NCI-H774 (cell line): ENCODE measurements around the gene TMEM178A.
"Not testable (repeated sequence)": the region's sequence is repeated elsewhere in the genome, so short reads cannot be mapped to it uniquely, and the experiment has no call there.

Experiments used
- DNase-seq: peaks from one replicate; lab custom pipeline; 2025; lab: John Stamatoyannopoulos, UW

Gene TMEM178A

DNA sequence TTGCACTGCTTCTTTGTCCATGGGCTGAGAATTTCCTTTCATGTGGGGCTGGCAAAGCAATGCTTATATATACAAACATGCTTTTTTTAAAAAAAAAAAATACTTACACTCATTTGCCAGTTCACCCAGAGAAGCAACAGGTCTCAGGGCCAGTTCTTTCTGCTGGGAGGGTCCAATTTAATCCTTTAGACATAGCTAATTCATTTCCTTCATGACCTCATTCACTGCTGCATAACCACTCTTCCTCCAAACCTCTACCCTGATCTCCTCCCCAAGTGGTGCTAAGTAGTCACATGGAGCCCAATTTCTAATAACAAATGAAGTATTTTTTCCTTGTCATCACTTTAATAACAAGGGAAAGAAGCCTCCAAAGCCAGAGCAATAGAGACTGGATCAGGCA is 17.1 kb upstream of the TMEM178A start:
- DNase-seq: no peak

GRCh38 chr2:39649511-39649910 is 16.2 kb upstream of the TMEM178A start:
- DNase-seq: no peak

GRCh38 chr2:39650468-39650867 is 15.2 kb upstream of the TMEM178A start:
- DNase-seq: no peak

- not testable (repeated sequence) for DNase-seq
Observed at GRCh38 chr2:39656215-39656614, 9.5 kb upstream of the TMEM178A start.

GRCh38 chr2:39657287-39657937 is 8.3 kb upstream of the TMEM178A start:
- no peak for DNase-seq

GRCh38 chr2:39658371-39658770 is 7.3 kb upstream of the TMEM178A start:
- DNase-seq: no peak

- no peak for DNase-seq
Observed at GRCh38 chr2:39659765-39660611, 5.7 kb upstream of the TMEM178A start.

- no peak for DNase-seq
Observed at GRCh38 chr2:39660612-39661236, 5.0 kb upstream of the TMEM178A start.

DNA sequence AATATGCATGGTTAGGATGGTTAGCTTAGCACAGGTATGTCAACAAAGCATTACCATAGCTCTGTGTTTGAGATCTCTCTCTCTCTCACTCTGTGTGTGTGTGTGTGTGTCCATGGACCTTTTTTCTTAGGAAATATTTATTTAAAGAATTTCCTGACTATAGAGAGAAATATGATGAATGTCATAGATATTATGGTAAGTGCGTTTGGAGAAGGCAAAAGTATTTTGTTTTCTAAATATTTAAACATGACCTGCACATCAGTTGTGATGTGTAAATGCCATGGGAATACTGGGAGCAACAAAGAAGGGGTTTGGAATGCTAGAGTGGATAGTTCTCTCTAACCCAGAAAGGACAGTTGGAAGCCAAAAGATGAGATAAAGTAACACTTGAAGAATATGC is 3.9 kb upstream of the TMEM178A start:
- DNase-seq: no peak

- DNase-seq: no peak
Observed at GRCh38 chr2:39663187-39663930, 2.4 kb upstream of the TMEM178A start.

- DNase-seq: no peak
Observed at GRCh38 chr2:39664232-39664887, 1.4 kb upstream of the TMEM178A start.

GRCh38 chr2:39664888-39665591 is 677 bp upstream of the TMEM178A start:
- no peak for DNase-seq

DNA sequence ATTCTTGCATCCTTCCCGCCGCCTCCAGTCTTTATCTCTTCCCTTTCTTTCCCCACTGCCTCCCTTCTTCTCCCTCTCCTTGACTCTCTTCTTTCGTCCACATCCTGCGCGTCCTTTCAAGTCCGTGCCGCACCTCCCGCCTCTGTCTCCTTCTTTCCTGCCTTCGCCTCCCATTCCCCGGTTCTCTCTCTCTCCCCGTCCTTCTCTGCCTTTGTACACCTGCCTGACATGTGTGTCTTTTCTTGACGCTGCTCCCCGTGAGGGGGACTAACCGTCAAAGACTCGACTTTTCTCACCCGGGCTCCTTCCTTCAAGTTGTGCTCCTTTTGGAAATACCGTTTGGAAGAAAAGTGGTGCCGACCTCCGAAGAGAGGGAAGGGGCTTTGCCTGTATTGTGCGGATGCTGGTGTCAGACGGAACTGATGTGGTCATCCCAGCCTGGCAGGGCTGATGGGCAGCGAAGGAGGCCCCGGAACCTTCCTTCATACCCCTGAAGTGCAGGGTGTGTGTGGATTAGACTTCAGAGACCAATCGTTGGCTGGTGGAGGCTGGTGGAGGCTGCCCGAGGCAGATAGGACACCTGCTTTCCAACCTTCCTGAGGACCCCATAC is 879 bp downstream of the TMEM178A start:
- no peak for DNase-seq

- DNase-seq: no peak
Observed at GRCh38 chr2:39667104-39667885, 1.6 kb downstream of the TMEM178A start.

DNA sequence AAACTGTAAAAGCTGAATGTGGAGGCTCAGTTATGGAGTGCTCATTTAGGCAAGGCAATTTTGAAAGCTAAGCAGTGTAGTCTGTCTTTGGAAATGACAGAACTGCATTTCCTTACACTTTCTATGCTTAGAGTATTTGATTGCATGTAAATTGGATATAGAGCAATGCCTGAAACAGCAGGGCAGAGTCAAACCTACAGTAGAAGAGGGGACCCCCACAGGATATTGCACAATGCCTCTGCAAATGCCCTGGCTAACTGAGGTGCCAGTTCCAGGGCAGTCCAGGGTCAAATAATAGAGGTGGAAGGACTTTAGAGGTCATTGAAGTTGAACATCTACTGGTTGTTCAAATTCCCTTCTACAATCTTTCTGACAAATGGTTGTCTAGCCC is 2.2 kb downstream of the TMEM178A start:
- DNase-seq: no peak

- DNase-seq: no peak
Observed at GRCh38 chr2:39668576-39669080, 2.9 kb downstream of the TMEM178A start.

DNA sequence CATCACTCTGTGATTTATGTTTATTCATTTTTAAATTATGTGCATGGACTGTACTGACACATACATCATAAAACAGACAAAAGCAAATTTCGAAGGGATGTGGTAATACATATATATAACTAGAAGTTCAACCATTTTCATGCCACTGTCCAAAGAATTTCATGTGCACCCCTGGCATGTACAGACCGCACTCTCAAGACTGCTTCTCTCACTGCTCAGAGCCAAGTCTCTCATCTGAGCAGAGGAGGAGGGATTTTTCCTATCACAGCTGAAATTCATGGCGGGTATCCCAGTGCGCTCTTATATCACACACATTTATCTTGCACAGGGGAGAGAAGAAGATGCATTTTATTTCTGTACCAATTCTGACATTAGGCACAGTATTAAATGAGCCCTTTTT is 5.9 kb downstream of the TMEM178A start:
- no peak for DNase-seq

- no peak for DNase-seq
Observed at GRCh38 chr2:39673018-39673417, 7.3 kb downstream of the TMEM178A start.

DNA sequence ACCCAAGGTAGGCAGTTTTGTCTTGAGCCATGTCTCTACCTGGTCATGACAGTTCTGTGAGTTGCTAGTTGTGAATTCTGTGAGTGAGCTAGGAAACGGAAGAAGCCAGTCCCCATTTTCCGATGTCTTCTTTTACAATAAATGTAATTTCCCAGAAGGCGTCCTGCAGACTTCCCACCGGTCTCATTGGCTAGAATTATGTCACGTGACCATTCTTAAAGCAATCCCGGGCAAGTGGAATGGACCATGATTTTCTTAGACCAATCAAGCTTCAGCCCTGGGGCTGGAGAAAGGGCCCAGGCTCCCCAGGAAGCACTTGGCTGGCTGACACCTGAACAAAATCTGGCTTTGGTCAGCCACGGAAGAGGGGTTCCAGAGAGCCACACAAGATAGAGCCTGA is 10.6 kb downstream of the TMEM178A start:
- no peak for DNase-seq

DNA sequence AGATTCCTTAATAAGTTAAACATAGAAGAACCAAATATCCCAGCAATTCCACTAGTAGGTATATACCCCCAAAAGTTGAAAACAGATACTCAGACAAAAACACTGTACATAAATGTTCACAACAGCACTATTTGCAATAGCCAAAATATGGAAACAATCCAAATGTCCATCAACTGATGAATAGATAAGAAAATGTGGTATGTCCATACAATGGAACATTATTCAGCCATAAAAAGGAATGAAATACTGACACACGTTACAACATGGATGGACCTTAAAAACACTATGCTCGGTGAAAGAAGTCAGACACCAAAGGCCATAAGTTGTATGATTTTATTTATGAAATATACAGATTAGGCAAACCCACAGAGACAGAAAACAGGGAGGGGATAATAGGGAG is 12.5 kb downstream of the TMEM178A start:
- no peak for DNase-seq
